GM12801 (cell line): Measurements from ENCODE around the gene RFT1.

Experiments used
- CTCF ChIP-seq: IDR thresholded peaks from one replicate; pipeline ENCODE4 v1.5.1; 2011; ENCODE audit warnings: control low read depth; ENCODE audit not compliant: insufficient read length; ENCODE audit errors: extremely low read depth

RFT1 gene

GRCh38 chr3:53114011-53114400 lies 16.2 kb downstream of the RFT1 start:
- peak; percentile 39 for TF ChIP-seq CTCF

GRCh38 chr3:53113293-53114010 lies 16.8 kb downstream of the RFT1 start:
- TF ChIP-seq CTCF: no peak

- no peak for TF ChIP-seq CTCF
These were observed 18.4 kb downstream of the RFT1 start for GRCh38 chr3:53111822-53112221.

- TF ChIP-seq CTCF: no peak
These were observed 20.1 kb downstream of the RFT1 start for GRCh38 chr3:53109891-53110771.

GRCh38 chr3:53109190-53109589 lies 21.0 kb downstream of the RFT1 start:
- TF ChIP-seq CTCF: no peak

- no peak for TF ChIP-seq CTCF
These were observed 25.5 kb downstream of the RFT1 start for GRCh38 chr3:53104762-53105161.

- no peak for TF ChIP-seq CTCF
These were observed 26.6 kb downstream of the RFT1 start for GRCh38 chr3:53103397-53104296.
